Kidney (tissue), 14 donors: Measurements from ENCODE around the gene HSPB1. TPM values are rescaled to one million over a fixed set of nuclear protein-coding genes. Genes with fewer than 3 reads are reported as not detected.

Source experiments
- DNase-seq, 5 donors: peaks; one replicate each; pipeline ENCODE4 v3.0.0-alpha.2; 2013 to 2020
- FAIRE-seq: peaks from 2 replicates; lab custom pipeline; 2012; peaks lifted over from hg19 to GRCh38; lab: Jason Lieb, UNC
- H3K27ac ChIP-seq, 2 donors: one replicate each; pipeline ENCODE4 v1.7.0; 2013; ENCODE audit warnings: low read depth in 2 of 2, low read length in 2 of 2, inconsistent platforms in 1 of 2
- H3K27me3 ChIP-seq: one replicate; pipeline ENCODE4 v1.7.1; 2013; ENCODE audit warnings: low read length, inconsistent platforms; ENCODE audit not compliant: control insufficient read depth, insufficient read depth
- H3K36me3 ChIP-seq, 3 donors: one replicate each; pipeline versions ENCODE4 v1.7.0 to v1.7.1; 2013; ENCODE audit warnings: low read length in 3 of 3, control low read depth in 1 of 3, inconsistent platforms in 1 of 3; ENCODE audit not compliant: insufficient read depth in 3 of 3, control insufficient read depth in 2 of 3
- H3K4me1 ChIP-seq, 3 donors: one replicate each; pipeline versions ENCODE4 v1.7.0 to v1.7.1; 2013; ENCODE audit warnings: low read length in 3 of 3, inconsistent platforms in 1 of 3, low read depth in 1 of 3; ENCODE audit not compliant: control insufficient read depth in 2 of 3, insufficient read depth in 2 of 3
- H3K4me3 ChIP-seq, 3 donors: one replicate each; pipeline versions ENCODE4 v1.7.0 to v1.8.1; 2013; ENCODE audit warnings: low read length in 3 of 3, control low read depth in 1 of 3, inconsistent platforms in 1 of 3
- H3K9ac ChIP-seq, 3 donors: one replicate each; pipeline versions ENCODE4 v1.7.0 to v1.7.1; 2013; ENCODE audit warnings: low read length in 3 of 3, control low read depth in 1 of 3, inconsistent platforms in 1 of 3
- H3K9me3 ChIP-seq, 3 donors: one replicate each; pipeline versions ENCODE4 v1.7.0 to v1.7.1; 2013; ENCODE audit warnings: low read length in 3 of 3, control low read depth in 1 of 3, inconsistent platforms in 1 of 3; ENCODE audit not compliant: control insufficient read depth in 2 of 3, insufficient read depth in 1 of 3
- CTCF ChIP-seq: IDR thresholded peaks from 3 replicates; pipeline ENCODE4 v1.5.1; 2012; ENCODE audit warnings: mild to moderate bottlenecking, moderate library complexity, borderline replicate concordance; ENCODE audit not compliant: insufficient read depth; ENCODE audit errors: extremely low read depth
- intact Hi-C: fragments of 100-400 bp; cut with DNase I; formaldehyde crosslinking; loops from one replicate; pipeline ENCODE4 v1.11.1; 2022
- polyA plus RNA-seq: library from polyadenylated mRNA; stranded (reverse); fragments of 350-450 nt; fragmentation: Illumina TruSeq; extraction: RNeasy Lipid Tissue Mini Kit (QIAGEN cat#74804); gene quantifications from one replicate; pipeline ENCODE4 v1.2.3, GENCODE V29; 2014; ENCODE audit warnings: low read depth, low replicate concordance; ENCODE audit not compliant: insufficient read depth
- total RNA-seq: library from RNA; stranded (reverse); fragmentation: NEBNext Ultra II Directional; extraction: Animal tissue kit (Norgen Biotek cat#: 25700); gene quantifications from one replicate; pipeline ENCODE4 v1.2.1, GENCODE V29; 2021
- donor health status: control.
- donor health status: control.
- donor health status: control.
- donor health status: control.
- donor health status: control.
- donor health status: DM: yes; HTN: yes; CAD: no.
- donor health status: Normal renal cell carcinoma (clear cell type).

Gene HSPB1
- total and polyA plus RNA-seq, 2 donors from 2014 or later = 1,012 to 1,561 TPM

GRCh38 chr7:76272851-76273497 is 29.5 kb upstream of the HSPB1 start:
- TF ChIP-seq CTCF = no peak
- no peaks in the 10 kb centered on the region for H3K36me3 ChIP-seq
- H3K27me3 ChIP-seq = no peaks in the 10 kb centered on the region
- FAIRE-seq (no peak), DNase-seq (no peak)
- intact Hi-C loops = no loop called here
- H3K9ac ChIP-seq = no peak overlapping the region
- no peak overlapping the region for H3K4me3 ChIP-seq
- no peak overlapping the region for H3K27ac ChIP-seq
- no peaks in the 10 kb centered on the region for H3K4me1 ChIP-seq
- H3K9me3 ChIP-seq = no peaks in the 10 kb centered on the region

- FAIRE-seq (no peak), DNase-seq (no peak)
- Histone ChIP-seq H3K27ac (no peak overlapping the region), H3K9ac (no peak overlapping the region), H3K36me3 (no peaks in the 10 kb centered on the region), H3K9me3 (no peaks in the 10 kb centered on the region), H3K4me1 (no peaks in the 10 kb centered on the region), H3K4me3 (no peak overlapping the region), H3K27me3 (no peaks in the 10 kb centered on the region)
- no peak for TF ChIP-seq CTCF
- intact Hi-C loops = no loop called here
These were observed 29.0 kb upstream of the HSPB1 start for GRCh38 chr7:76273503-76273902.

GRCh38 chr7:76278540-76278939 is 23.9 kb upstream of the HSPB1 start:
- no peaks in the 10 kb centered on the region for H3K9me3 ChIP-seq
- intact Hi-C loops = no loop called here
- no peak overlapping the region for H3K4me3 ChIP-seq
- TF ChIP-seq CTCF = no peak
- FAIRE-seq (no peak), DNase-seq (no peak)
- no peak overlapping the region for H3K27ac ChIP-seq
- peaks cover 20% of the 10 kb centered on the region for H3K27me3 ChIP-seq
- H3K36me3 ChIP-seq = no peaks in the 10 kb centered on the region
- no peak overlapping the region for H3K9ac ChIP-seq
- peaks cover 0 to 7% (median 0%) of the 10 kb centered on the region in 3 donors for H3K4me1 ChIP-seq

- Histone ChIP-seq H3K27ac (no peak overlapping the region), H3K27me3 (peaks cover 22% of the 10 kb centered on the region), H3K4me3 (no peak overlapping the region), H3K9me3 (no peaks in the 10 kb centered on the region), H3K4me1 (peaks cover 0 to 7% (median 0%) of the 10 kb centered on the region in 3 donors), H3K36me3 (no peaks in the 10 kb centered on the region), H3K9ac (no peak overlapping the region)
- FAIRE-seq (no peak), DNase-seq (peak in 1 of 5 donors; percentile 61)
- intact Hi-C loops = no loop called here
- no peak for TF ChIP-seq CTCF
These were observed 22.1 kb upstream of the HSPB1 start for GRCh38 chr7:76280408-76280807.
